ENCODE data around the gene PLPP1.

The PLPP1 gene

DNA sequence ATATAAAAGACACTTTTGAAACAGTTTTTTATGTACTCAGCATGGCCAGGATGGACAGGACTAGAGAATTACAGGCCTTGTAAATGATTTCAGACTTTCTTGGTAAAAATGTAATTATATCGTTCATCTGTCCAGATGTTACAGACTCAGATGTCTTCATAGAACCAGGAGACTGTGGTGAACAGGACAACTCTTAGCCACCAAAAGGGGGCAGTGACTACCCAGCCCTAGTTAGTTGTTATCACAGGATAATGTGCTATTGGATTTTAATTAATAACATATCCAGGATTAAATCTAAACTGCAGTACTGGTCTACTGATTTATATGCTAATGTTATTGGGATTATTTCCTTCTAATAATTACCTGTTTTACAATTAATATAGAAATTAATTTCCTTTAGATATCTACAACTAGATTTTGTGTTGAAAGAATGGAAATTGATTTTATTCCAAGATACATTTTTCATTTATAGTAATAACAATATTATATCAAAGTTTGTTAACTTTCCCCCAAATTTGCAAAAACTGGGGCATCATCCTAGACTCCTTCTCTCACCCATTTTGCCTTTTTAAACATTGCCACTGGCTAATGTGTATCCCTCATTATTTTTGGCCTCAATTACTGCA is 127.6 kb downstream of the PLPP1 start:
- DNase-seq (ENCODE audit: low read depth), result peak; percentile 2

DNA sequence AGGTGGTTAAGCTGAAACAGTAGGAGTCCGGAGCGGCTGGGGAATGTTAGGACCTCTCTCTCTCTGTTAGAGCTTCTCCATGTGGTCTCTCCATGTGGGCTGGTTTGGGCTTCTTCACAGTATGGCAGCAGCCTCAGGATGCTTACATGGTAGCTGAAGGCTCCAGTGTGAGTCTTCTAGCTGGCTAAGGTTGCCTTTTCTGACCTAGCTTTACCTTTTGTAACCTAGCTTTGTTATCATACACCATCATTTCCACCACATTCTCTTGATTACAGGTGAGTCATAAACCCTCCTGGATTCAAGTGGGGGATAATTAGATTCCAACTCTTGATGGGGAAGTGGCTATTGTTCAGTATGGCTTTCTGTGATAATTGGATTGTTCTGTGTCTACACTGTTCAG is 128.5 kb downstream of the PLPP1 start:
- no peak for DNase-seq (ENCODE audit: low read depth)

- no peak for DNase-seq (ENCODE audit: low read depth)
Measured at GRCh38 chr5:55402199-55402598, 132.6 kb downstream of the PLPP1 start.

DNA sequence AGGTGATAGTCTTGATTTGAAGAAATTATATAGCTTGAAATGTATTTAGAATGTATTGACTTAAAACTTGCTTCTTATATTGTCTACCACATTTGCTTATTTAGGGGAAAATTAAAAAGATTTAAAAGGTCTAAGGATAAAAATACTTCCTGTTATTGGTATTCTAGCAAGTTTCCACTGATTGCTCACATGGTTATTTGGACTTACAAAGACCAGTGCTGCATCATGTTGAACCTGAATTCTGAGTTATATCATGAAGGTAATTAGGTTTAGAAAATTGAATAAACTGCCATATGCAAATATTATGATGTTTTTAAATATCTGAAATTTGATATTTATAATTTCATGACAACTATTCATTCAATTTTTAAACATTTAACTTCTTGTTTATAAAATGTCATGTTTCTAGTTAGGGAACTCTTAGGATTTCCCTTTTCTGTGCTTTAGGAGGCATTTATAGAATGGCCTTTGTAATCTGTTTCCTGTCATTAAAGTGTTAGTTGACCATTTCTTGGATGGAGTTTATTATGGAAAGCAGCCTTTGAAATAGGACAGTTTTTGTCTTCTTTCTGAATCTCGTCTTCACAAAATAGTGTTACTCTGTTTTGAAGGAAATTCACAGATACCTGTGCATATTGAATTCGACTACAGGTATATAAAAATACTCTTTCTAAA is 141.1 kb downstream of the PLPP1 start:
- DNase-seq (ENCODE audit: low read depth), result no peak

GRCh38 chr5:55392669-55393068 is 142.1 kb downstream of the PLPP1 start:
- DNase-seq (ENCODE audit: low read depth), result no peak

GRCh38 chr5:55391707-55392106 is 143.1 kb downstream of the PLPP1 start:
- DNase-seq (ENCODE audit: low read depth), result no peak

- DNase-seq (ENCODE audit: low read depth), result no peak
Measured at GRCh38 chr5:55387865-55388264, 146.9 kb downstream of the PLPP1 start.

- no peak for DNase-seq (ENCODE audit: low read depth)
Measured at GRCh38 chr5:55386356-55386755, 148.4 kb downstream of the PLPP1 start.

GRCh38 chr5:55385846-55386245 is 148.9 kb downstream of the PLPP1 start:
- no peak for DNase-seq (ENCODE audit: low read depth)

- no peak for DNase-seq (ENCODE audit: low read depth)
Measured at GRCh38 chr5:55385227-55385626, 149.5 kb downstream of the PLPP1 start.

- DNase-seq (ENCODE audit: low read depth), result no peak
Measured at GRCh38 chr5:55384072-55384471, 150.7 kb downstream of the PLPP1 start.

DNA sequence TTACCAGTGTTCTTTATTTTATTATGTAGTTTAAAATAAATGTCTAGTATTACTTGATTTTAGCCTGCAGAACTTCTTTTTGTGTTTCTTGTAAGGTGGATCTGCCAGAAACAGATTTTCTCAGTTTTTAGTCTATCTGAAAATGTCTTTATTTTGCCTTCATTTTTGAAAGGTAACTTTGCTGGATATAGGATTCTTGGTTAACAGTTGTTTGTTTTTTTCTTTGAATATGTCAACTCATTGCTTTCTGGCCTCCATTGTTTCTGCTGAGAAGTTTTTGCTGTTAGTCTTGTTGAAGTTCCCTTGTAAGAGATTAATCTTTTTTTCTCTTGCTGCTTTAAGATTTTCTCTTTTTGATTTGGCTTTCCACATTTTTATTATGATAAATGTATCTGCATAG is 151.5 kb downstream of the PLPP1 start:
- no peak for DNase-seq (ENCODE audit: low read depth)

- DNase-seq (ENCODE audit: low read depth), result no peak
Measured at GRCh38 chr5:55377810-55378209, 157.0 kb downstream of the PLPP1 start.

All from HS-27A (cell line).